Pancreas (tissue), 10 donors: Measurements from ENCODE around the gene ZGLP1. TPM values are rescaled to one million over a fixed set of nuclear protein-coding genes. Genes with fewer than 3 reads are reported as not detected.

Experiments used
- ATAC-seq, 4 donors: fragments of 200-7000 bp; cut with Tn5 transposase; one replicate each; pipeline versions ENCODE4 v1.8.0 to v1.9.1; 2020; ENCODE audit warnings: mild to moderate bottlenecking in 4 of 4, moderate library complexity in 4 of 4
- DNase-seq, 6 donors: peaks; one replicate each; pipeline ENCODE4 v3.0.0-alpha.2; 2020
- FAIRE-seq: peaks from 2 replicates; lab custom pipeline; 2012; peaks lifted over from hg19 to GRCh38; lab: Jason Lieb, UNC
- H3K27ac ChIP-seq, 4 donors: fragments of 200-600 bp; sonication (generic); 1 replicate in 3 of 4; 2 replicates in 1 of 4; pipeline versions ENCODE4 v1.5.0 to v1.8.0; 2020
- H3K27me3 ChIP-seq, 4 donors: fragments of 200-600 bp; one replicate each; pipeline ENCODE4 v1.8.0; 2021
- H3K36me3 ChIP-seq, 3 donors: fragments of 200-600 bp; sonication (generic) in 1 of 3; one replicate each; pipeline versions ENCODE4 v1.5.0 to v1.8.0; 2020 to 2021
- H3K4me1 ChIP-seq, 3 donors: fragments of 200-600 bp; one replicate each; pipeline ENCODE4 v1.8.0; 2021
- H3K4me3 ChIP-seq, 4 donors: fragments of 200-600 bp; sonication (generic) in 2 of 4; one replicate each; pipeline versions ENCODE4 v1.5.0 to v1.8.0; 2020 to 2021
- H3K9me3 ChIP-seq, 4 donors: fragments of 200-600 bp; one replicate each; pipeline ENCODE4 v1.8.0; 2021
- CTCF ChIP-seq, 4 donors: fragments of 200-600 bp; sonication (generic) in 3 of 4; IDR thresholded peaks; one replicate each; pipeline versions ENCODE4 v1.5.0 to v1.8.0; 2021; ENCODE audit warnings: antibody characterized with exemption in 4 of 4
- WGBS, 2 donors: extraction: QIAGEN DNeasy Blood & Tissue Kit; methylation state at CpG; one replicate each; pipeline ENCODE4 v1.1.7; 2013; 5-methylcytosine and 5-hydroxymethylcytosine counted together
- intact Hi-C, 3 donors: fragments of 100-400 bp; cut with DNase I; formaldehyde crosslinking; loops; one replicate each; pipeline versions ENCODE4 v1.11.1 to v1.14.2; 2022
- polyA plus RNA-seq, 2 donors: library from polyadenylated mRNA; stranded (reverse); fragments of 200-250 nt; gene quantifications; one replicate each; pipeline ENCODE4 v1.2.3, GENCODE V29; 2013
- total RNA-seq, 6 donors: library from RNA; stranded (reverse); fragmentation: NEBNext Ultra II Directional in 4 of 6; extraction: Animal tissue kit (Norgen Biotek cat#: 25700) in 4 of 6; gene quantifications; one replicate each; pipeline versions ENCODE4 v1.2.1 to v1.2.4, GENCODE V29; 2021 to 2023
- donor health status: healthy with polysubstance abuse.
- donor health status: DM: no; HTN: no; CAD: no; lungs with moderate emphysema.
- donor health status: DM: no; HTN: no; CAD: no.
- donor health status: control.
- donor health status: control.
- donor health status: Bipolar disorder and iron deficiency.
- donor health status: DM: yes; HTN: yes; CAD: no.
- donor health status: DM: no; HTN: no; CAD: no.
- donor health status: DM: no; HTN: no; CAD: no.
- donor health status: DM: yes; HTN: yes; CAD: no.

ZGLP1 gene
- total and polyA plus RNA-seq, 8 donors = 0.91 to 44.0 (median 1.7) TPM

- no peak overlapping the region for H3K4me3 ChIP-seq
- ATAC-seq = no peak
- WGBS, 2 donors = 65 to 70% methylated on average over 9 of the region's 9 CpGs
Observed at GRCh38 chr19:10277795-10278589, 31.6 kb downstream of the ZGLP1 start.

DNA sequence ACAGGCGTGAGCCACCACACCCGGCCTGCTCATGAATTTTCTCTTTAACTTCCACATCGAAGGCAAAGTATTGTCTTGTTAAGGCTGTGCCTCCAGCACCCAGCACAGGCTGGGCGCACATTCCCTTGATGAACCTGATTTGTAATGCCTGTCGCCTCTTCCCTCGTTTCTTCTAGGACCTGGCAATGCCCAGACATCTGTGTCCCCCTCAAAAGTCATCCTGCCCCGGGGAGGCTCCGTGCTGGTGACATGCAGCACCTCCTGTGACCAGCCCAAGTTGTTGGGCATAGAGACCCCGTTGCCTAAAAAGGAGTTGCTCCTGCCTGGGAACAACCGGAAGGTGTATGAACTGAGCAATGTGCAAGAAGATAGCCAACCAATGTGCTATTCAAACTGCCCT, 35.0 kb downstream of the ZGLP1 start:
- ATAC-seq (no peak), DNase-seq (no peak), FAIRE-seq (no peak)
- no peak overlapping the region for H3K27ac ChIP-seq
- WGBS, 2 donors = 59 to 72% methylated on average over 10 of the region's 10 CpGs
- H3K4me1 ChIP-seq = peaks cover 0 to 9% (median 6%) of the 10 kb centered on the region in 3 donors
- no peak for TF ChIP-seq CTCF (IDR thresholded peaks at IDR 0.05)
- no peaks in the 10 kb centered on the region for H3K9me3 ChIP-seq
- intact Hi-C loops = loop anchor here in 2 of 3 donors (5.0 to 10.0 kb wide), 2 partner anchors 113 to 120 kb away; no protein-coding TSS in a partner anchor
- no peak overlapping the region for H3K4me3 ChIP-seq
- no peaks in the 10 kb centered on the region for H3K27me3 ChIP-seq
- H3K36me3 ChIP-seq = no peaks in the 10 kb centered on the region

More at GRCh38 chr19:10277795-10278589, 31.6 kb downstream of the ZGLP1 start:
- Histone ChIP-seq H3K27me3 (no peaks in the 10 kb centered on the region), H3K9me3 (no peaks in the 10 kb centered on the region), H3K4me1 (no peaks in the 10 kb centered on the region), H3K36me3 (no peaks in the 10 kb centered on the region), H3K27ac (no peak overlapping the region)
- DNase-seq (no peak), FAIRE-seq (no peak)
- TF ChIP-seq CTCF (IDR thresholded peaks at IDR 0.05) = no peak
- intact Hi-C loops = loop anchor here in 1 of 3 donors (10.0 kb wide), 1 partner anchor 117 kb away; no protein-coding TSS in a partner anchor

DNA sequence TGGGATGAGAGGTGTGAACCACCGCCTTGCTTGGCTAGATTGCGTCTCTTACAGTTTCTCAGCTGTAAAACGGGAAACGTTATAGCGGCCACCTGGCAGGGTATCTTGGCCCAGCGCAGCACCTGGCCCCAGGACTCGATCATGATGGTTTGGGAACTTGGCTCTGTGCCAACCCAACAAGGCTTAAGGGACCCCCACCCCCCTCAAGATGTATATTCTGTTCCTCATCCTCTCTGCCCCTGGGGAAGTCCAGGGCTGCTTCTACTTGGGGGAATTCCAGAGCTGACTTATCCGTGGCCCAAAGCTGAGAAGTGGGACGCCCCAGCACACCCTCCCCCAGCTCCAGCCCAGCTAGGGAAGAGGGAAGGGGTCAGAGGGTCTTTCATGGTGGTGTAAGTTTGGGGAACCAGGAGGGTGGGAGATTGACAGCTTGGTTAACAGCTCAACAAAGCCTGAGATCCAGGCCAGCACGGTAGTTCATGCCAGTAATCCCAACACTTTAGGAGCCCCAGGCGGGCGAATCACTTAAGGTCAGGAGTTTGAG, 38.0 kb downstream of the ZGLP1 start:
- peak in 1 of 6 donors; percentile 40 for DNase-seq
- no peak for TF ChIP-seq CTCF (IDR thresholded peaks at IDR 0.05)
- FAIRE-seq = no peak
- ATAC-seq = peak in 2 of 4 donors; percentile 4 to 32
- peaks cover 0 to 10% (median 6%) of the 10 kb centered on the region in 3 donors for H3K4me1 ChIP-seq
- WGBS, 2 donors = 39% methylated on average over 12 of the region's 12 CpGs
- no peaks in the 10 kb centered on the region for H3K27me3 ChIP-seq
- no peaks in the 10 kb centered on the region for H3K36me3 ChIP-seq
- peak overlapping the region in 2 of 4 donors; percentile 83 to 86 for H3K27ac ChIP-seq
- H3K9me3 ChIP-seq = no peaks in the 10 kb centered on the region
- peak overlapping the region; percentile 4 to 52 (median 24) for H3K4me3 ChIP-seq
- intact Hi-C loops = loop anchor here in 2 of 3 donors (5.0 to 10.0 kb wide), 2 partner anchors 116 to 123 kb away; no protein-coding TSS in a partner anchor

- Histone ChIP-seq H3K4me1 (peaks cover 0 to 10% (median 6%) of the 10 kb centered on the region in 3 donors), H3K27ac (peak within 1 kb of the TSS; percentile 31 to 86 (median 57)), H3K4me3 (peak within 1 kb of the TSS; percentile 4 to 52 (median 24)), H3K27me3 (no peaks in the 10 kb centered on the region), H3K9me3 (no peaks in the 10 kb centered on the region), H3K36me3 (no peaks in the 10 kb centered on the region)
- intact Hi-C loops = loop anchor here in 2 of 3 donors (5.0 to 10.0 kb wide), 2 partner anchors 116 to 124 kb away; no protein-coding TSS in a partner anchor
- ATAC-seq (peak; percentile 33 to 80 (median 69)), DNase-seq (peak; percentile 55 to 82 (median 67)), FAIRE-seq (no peak)
- WGBS, 2 donors = 4 to 6% methylated on average over 49 to 51 of the region's 51 CpGs
- TF ChIP-seq CTCF (IDR thresholded peaks at IDR 0.05) = no peak
Observed at GRCh38 chr19:10270616-10271394, 38.8 kb downstream of the ZGLP1 start, which contains the start of gene ICAM1. Gene ICAM1 (plus strand): TSS chr19:10271120. CDS start chr19:10271160, 40 bp downstream.
